Astrocyte (in vitro differentiated cells and primary cell): Measurements from ENCODE around the gene SMO. TPM values are rescaled to one million over a fixed set of nuclear protein-coding genes. Genes with fewer than 3 reads are reported as not detected.

Experiments
- DNase-seq: peaks from one replicate; pipeline ENCODE4 v3.0.0-alpha.2; 2010; ENCODE audit warnings: low read depth
- FAIRE-seq: peaks from 2 replicates; lab custom pipeline; 2011; peaks lifted over from hg19 to GRCh38; lab: Jason Lieb, UNC
- H2AFZ ChIP-seq: 2 replicates; pipeline ENCODE4 v1.6.0; 2012; ENCODE audit warnings: low read depth, low read length, inconsistent platforms
- H3K27ac ChIP-seq: 2 replicates; pipeline ENCODE4 v1.5.1; 2011; ENCODE audit warnings: low read depth, low read length, inconsistent platforms
- H3K27me3 ChIP-seq: 2 replicates; pipeline ENCODE4 v1.6.0; 2011; ENCODE audit warnings: low read length, inconsistent platforms; ENCODE audit not compliant: insufficient read depth
- H3K36me3 ChIP-seq: 2 replicates; pipeline ENCODE4 v1.5.1; 2011; ENCODE audit warnings: low read length, inconsistent platforms; ENCODE audit not compliant: insufficient read depth
- H3K4me1 ChIP-seq: 2 replicates; pipeline ENCODE4 v1.5.1; 2011; ENCODE audit warnings: low read length, inconsistent platforms; ENCODE audit not compliant: insufficient read depth
- H3K4me2 ChIP-seq: 2 replicates; pipeline ENCODE4 v1.6.0; 2012; ENCODE audit warnings: low read length, inconsistent platforms
- H3K4me3 ChIP-seq: 2 replicates; pipeline ENCODE4 v1.5.1; 2011; ENCODE audit warnings: low read depth, mild to moderate bottlenecking, low read length, inconsistent platforms; ENCODE audit not compliant: insufficient read depth
- H3K79me2 ChIP-seq: 2 replicates; pipeline ENCODE4 v1.6.0; 2012; ENCODE audit warnings: mild to moderate bottlenecking, low read length, inconsistent platforms; ENCODE audit not compliant: insufficient read depth
- H3K9ac ChIP-seq: 2 replicates; pipeline ENCODE4 v1.6.0; 2012; ENCODE audit warnings: mild to moderate bottlenecking, low read length, inconsistent platforms
- H3K9me3 ChIP-seq: 2 replicates; pipeline ENCODE4 v1.5.1; 2012; ENCODE audit warnings: low read depth, mild to moderate bottlenecking, low read length, inconsistent platforms; ENCODE audit not compliant: insufficient read depth
- H4K20me1 ChIP-seq: 2 replicates; pipeline ENCODE4 v1.6.0; 2012; ENCODE audit warnings: low read length, inconsistent platforms; ENCODE audit not compliant: insufficient read depth
- H3K27ac Mint-ChIP-seq: one replicate; pipeline ENCODE4 v1.8.0; 2021; ENCODE audit warnings: mild to moderate bottlenecking, mixed read lengths; ENCODE audit not compliant: unreplicated experiment
- H3K27me3 Mint-ChIP-seq: one replicate; pipeline ENCODE4 v1.8.0; 2021; ENCODE audit warnings: low read depth, mixed read lengths; ENCODE audit not compliant: unreplicated experiment
- H3K36me3 Mint-ChIP-seq: one replicate; pipeline ENCODE4 v1.8.0; 2021; ENCODE audit warnings: low read depth, mixed read lengths; ENCODE audit not compliant: unreplicated experiment
- H3K4me1 Mint-ChIP-seq: one replicate; pipeline ENCODE4 v1.8.0; 2021; ENCODE audit warnings: low read depth, mixed read lengths; ENCODE audit not compliant: unreplicated experiment
- H3K4me3 Mint-ChIP-seq: one replicate; pipeline ENCODE4 v1.8.0; 2021; ENCODE audit warnings: mild to moderate bottlenecking, moderate library complexity, mixed read lengths; ENCODE audit not compliant: unreplicated experiment
- H3K9me3 Mint-ChIP-seq: one replicate; pipeline ENCODE4 v1.8.0; 2021; ENCODE audit warnings: mild to moderate bottlenecking, mixed read lengths; ENCODE audit not compliant: unreplicated experiment
- EZH2 ChIP-seq: IDR thresholded peaks from 2 replicates; pipeline ENCODE4 v1.6.1; 2012; ENCODE audit warnings: mild to moderate bottlenecking, low read length, inconsistent platforms; ENCODE audit not compliant: insufficient read depth
- total RNA-seq: library from RNA; stranded (reverse); gene quantifications from 2 replicates; pipeline ENCODE4 v1.2.1, GENCODE V29; 2021
- TF ChIP-seq, protein P1 (sequence below): IDR thresholded peaks from 2 replicates; pipeline ENCODE4 v1.5.1; 2011; ENCODE audit warnings: low read depth, mild to moderate bottlenecking, inconsistent platforms, low read length, moderate library complexity; ENCODE audit not compliant: insufficient read depth

SMO gene
- total RNA-seq, 1 donor from 2014 or later: 20.0 TPM

DNA sequence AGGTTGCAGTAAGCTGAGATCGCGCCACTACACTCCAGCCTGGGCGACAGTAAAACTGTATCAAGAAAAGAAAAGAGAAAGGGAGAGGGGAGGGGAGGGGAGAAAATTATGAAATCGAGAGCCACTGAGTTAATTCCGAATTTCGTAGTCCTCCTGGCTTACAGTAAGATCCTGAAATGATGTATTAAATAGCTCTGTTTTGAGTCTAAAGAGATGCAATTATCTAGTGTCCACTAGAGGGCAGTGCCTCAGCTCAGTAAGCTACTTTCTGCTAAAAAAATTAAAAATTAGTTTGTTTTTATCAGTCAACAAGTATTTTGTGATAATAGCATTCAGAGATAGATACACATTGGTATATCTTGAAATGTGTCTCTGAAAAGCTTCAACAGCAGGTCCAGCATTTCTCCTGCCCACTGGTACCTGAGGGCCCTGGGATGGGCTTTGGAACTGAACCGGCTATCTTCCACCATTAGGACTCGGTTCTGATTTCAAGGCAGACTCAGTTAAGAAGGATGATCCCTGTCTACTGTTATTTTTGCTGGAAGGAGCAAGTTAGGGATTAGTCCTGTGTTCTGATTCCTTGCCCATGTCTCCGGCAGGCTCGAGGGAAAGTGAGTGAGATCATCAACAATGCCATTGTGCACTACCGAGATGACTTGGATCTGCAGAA is 24.4 kb upstream of the SMO start:
- Mint-ChIP-seq H3K9me3 (no peaks in the 10 kb centered on the region), H3K4me1 (no peaks in the 10 kb centered on the region), H3K4me3 (no peak overlapping the region), H3K27me3 (peaks cover 16% of the 10 kb centered on the region), H3K27ac (no peak overlapping the region), H3K36me3 (no peaks in the 10 kb centered on the region)
- H3K27ac ChIP-seq: no peak overlapping the region
- no peak for FAIRE-seq
- DNase-seq: peak; percentile 38
- H3K4me3 ChIP-seq: no peak overlapping the region
- peaks cover 3% of the 10 kb centered on the region for H3K4me1 ChIP-seq
- H3K36me3 ChIP-seq: no peaks in the 10 kb centered on the region
- TF ChIP-seq, protein P1, sequence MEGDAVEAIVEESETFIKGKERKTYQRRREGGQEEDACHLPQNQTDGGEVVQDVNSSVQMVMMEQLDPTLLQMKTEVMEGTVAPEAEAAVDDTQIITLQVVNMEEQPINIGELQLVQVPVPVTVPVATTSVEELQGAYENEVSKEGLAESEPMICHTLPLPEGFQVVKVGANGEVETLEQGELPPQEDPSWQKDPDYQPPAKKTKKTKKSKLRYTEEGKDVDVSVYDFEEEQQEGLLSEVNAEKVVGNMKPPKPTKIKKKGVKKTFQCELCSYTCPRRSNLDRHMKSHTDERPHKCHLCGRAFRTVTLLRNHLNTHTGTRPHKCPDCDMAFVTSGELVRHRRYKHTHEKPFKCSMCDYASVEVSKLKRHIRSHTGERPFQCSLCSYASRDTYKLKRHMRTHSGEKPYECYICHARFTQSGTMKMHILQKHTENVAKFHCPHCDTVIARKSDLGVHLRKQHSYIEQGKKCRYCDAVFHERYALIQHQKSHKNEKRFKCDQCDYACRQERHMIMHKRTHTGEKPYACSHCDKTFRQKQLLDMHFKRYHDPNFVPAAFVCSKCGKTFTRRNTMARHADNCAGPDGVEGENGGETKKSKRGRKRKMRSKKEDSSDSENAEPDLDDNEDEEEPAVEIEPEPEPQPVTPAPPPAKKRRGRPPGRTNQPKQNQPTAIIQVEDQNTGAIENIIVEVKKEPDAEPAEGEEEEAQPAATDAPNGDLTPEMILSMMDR: peak; percentile 94
- no peak for TF ChIP-seq EZH2
- no peak overlapping the region for H3K4me2 ChIP-seq
- H3K9me3 ChIP-seq: no peaks in the 10 kb centered on the region
- H3K9ac ChIP-seq: no peak overlapping the region
- no peaks in the 10 kb centered on the region for H3K79me2 ChIP-seq
- H4K20me1 ChIP-seq: no peaks in the 10 kb centered on the region
- H2AFZ ChIP-seq: no peak overlapping the region
- H3K27me3 ChIP-seq: no peaks in the 10 kb centered on the region

DNA sequence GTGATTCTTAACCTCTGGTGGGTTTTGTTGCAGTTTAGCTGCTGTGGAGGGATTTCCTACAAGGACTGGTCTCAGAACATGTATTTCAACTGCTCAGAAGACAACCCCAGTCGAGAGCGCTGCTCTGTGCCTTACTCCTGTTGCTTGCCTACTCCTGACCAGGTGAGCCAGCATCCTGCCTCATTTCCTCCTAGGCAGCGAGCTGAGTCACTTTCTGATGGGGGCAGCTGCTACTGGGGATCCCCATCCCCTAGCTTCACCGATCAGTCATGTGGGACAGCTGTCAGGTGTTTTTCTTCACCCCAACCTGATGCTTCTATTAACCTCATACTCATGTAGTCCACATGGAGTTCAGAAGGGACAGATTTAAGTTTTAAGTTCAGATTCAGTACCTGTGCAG is 21.7 kb upstream of the SMO start:
- DNase-seq (no peak), FAIRE-seq (no peak)
- H3K4me3 Mint-ChIP-seq: no peak overlapping the region
- H2AFZ ChIP-seq: no peak overlapping the region
- no peaks in the 10 kb centered on the region for H3K9me3 Mint-ChIP-seq
- peaks cover 33% of the 10 kb centered on the region for H3K27me3 Mint-ChIP-seq
- H3K27ac Mint-ChIP-seq: no peak overlapping the region
- TF ChIP-seq, protein P1: no peak
- TF ChIP-seq EZH2: no peak
- H3K4me1 ChIP-seq: peaks cover 4% of the 10 kb centered on the region
- no peaks in the 10 kb centered on the region for H3K9me3 ChIP-seq
- no peaks in the 10 kb centered on the region for H3K79me2 ChIP-seq
- H3K4me2 ChIP-seq: no peak overlapping the region
- no peak overlapping the region for H3K9ac ChIP-seq
- peaks cover 4% of the 10 kb centered on the region for H3K27me3 ChIP-seq
- peaks cover 2% of the 10 kb centered on the region for H3K4me1 Mint-ChIP-seq
- no peaks in the 10 kb centered on the region for H3K36me3 ChIP-seq
- no peaks in the 10 kb centered on the region for H3K36me3 Mint-ChIP-seq
- H3K27ac ChIP-seq: no peak overlapping the region
- H3K4me3 ChIP-seq: no peak overlapping the region
- H4K20me1 ChIP-seq: no peaks in the 10 kb centered on the region

DNA sequence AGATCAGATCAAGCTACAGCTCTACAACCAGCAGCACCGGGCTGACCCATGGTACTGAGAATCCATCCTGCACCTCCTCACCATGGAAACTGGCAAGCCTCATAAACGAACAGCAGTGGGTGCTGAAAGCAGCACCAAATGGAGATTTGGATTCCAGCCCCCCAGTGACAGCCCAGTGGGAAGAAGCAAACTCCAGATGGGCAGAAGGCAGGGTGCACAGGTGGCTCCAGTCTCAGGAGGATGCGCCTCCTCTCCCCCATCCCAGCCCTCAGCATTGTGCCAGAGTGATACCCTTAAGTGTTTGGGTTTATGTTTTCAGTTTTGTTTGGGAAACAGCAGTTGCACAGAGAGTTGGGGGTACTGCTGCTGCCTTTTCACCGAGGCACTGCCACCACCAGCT is 20.6 kb upstream of the SMO start:
- Mint-ChIP-seq H3K27me3 (peaks cover 34% of the 10 kb centered on the region), H3K4me3 (no peak overlapping the region), H3K4me1 (peaks cover 2% of the 10 kb centered on the region), H3K9me3 (no peaks in the 10 kb centered on the region), H3K36me3 (no peaks in the 10 kb centered on the region), H3K27ac (no peak overlapping the region)
- Histone ChIP-seq H3K4me1 (peaks cover 4% of the 10 kb centered on the region), H3K4me3 (no peak overlapping the region), H3K27ac (no peak overlapping the region), H4K20me1 (no peaks in the 10 kb centered on the region), H3K9me3 (no peaks in the 10 kb centered on the region), H3K79me2 (no peaks in the 10 kb centered on the region), H3K9ac (no peak overlapping the region), H2AFZ (no peak overlapping the region), H3K36me3 (no peaks in the 10 kb centered on the region), H3K4me2 (no peak overlapping the region), H3K27me3 (peaks cover 4% of the 10 kb centered on the region)
- FAIRE-seq (no peak), DNase-seq (no peak)
- TF ChIP-seq, protein P1: no peak
- TF ChIP-seq EZH2: no peak
